ACC112 (cell line): Measurements from ENCODE around the gene GGA2.
A peak's percentile ranks its signal among the peaks of the same experiment; 100 is the strongest.
"Not testable (repeated sequence)": the region's sequence is repeated elsewhere in the genome, so short reads cannot be mapped to it uniquely, and the experiment has no call there.

Experiments
- H2AFZ ChIP-seq: fragments of 200-600 bp; sonication (generic); one replicate; pipeline ENCODE4 v1.6.0; 2017; ENCODE audit warnings: antibody characterized with exemption, low read length; ENCODE audit not compliant: unreplicated experiment
- H3K27ac ChIP-seq: fragments of 200-600 bp; sonication (generic); 2 replicates; pipeline ENCODE4 v1.5.1; 2014; ENCODE audit warnings: low read depth, mild to moderate bottlenecking, antibody characterized with exemption, low read length, moderate library complexity
- H3K27me3 ChIP-seq: fragments of 200-600 bp; sonication (generic); 2 replicates; pipeline ENCODE4 v1.6.1; 2014; ENCODE audit warnings: mild to moderate bottlenecking, antibody characterized with exemption, low read length, moderate library complexity, mixed read lengths; ENCODE audit not compliant: insufficient read depth
- H3K36me3 ChIP-seq: fragments of 200-600 bp; sonication (generic); 2 replicates; pipeline ENCODE4 v1.6.1; 2016; ENCODE audit warnings: mild to moderate bottlenecking, antibody characterized with exemption, low read length, moderate library complexity, mixed read lengths; ENCODE audit not compliant: insufficient read depth
- H3K4me1 ChIP-seq: fragments of 200-600 bp; sonication (generic); one replicate; pipeline ENCODE4 v1.6.1; 2016; ENCODE audit warnings: low read length, mixed read lengths; ENCODE audit not compliant: insufficient read depth, unreplicated experiment, control insufficient read depth
- H3K4me3 ChIP-seq: fragments of 200-600 bp; sonication (generic); 2 replicates; pipeline ENCODE4 v1.5.1; 2014; ENCODE audit warnings: mild to moderate bottlenecking, low read depth, low read length
- H3K79me2 ChIP-seq: fragments of 200-600 bp; sonication (generic); one replicate; pipeline ENCODE4 v1.6.0; 2016; ENCODE audit warnings: low read length; ENCODE audit not compliant: control insufficient read depth, unreplicated experiment, insufficient read depth

GGA2 gene

DNA sequence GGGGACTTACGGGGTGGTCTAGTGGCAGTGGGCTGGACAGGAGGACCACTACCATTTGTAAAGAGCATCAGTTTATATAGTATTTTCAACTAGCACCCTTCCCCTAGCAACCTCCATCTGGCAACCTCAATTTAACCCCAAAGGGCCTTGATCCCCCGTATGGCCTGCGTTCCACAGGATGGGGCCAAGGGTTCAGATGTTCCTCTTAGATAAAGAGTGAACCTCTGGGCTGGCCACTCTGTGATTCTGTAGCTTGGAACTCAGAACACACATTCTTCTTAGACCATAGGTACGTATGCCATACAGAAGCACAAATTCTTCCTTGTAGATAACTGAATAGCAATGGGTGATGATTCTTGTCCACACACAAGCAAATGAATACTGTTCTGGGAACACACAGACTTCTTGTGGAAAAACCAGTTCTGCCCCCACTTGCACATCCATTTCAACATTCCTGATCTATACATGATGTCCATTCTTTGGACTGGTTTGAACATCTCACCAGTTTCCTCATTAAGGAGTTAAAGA, 1.9 kb upstream of the GGA2 start:
- peaks cover 23% of the 10 kb centered on the region for H3K79me2 ChIP-seq
- 0 out of 2 replicates have a peak, but pooled peaks cover 3% of the 10 kb centered on the region for H3K36me3 ChIP-seq
- peaks cover 6% of the 10 kb centered on the region for H3K4me1 ChIP-seq
- H3K4me3 ChIP-seq = no peak overlapping the region
- no peak overlapping the region for H2AFZ ChIP-seq
- no peak overlapping the region for H3K27ac ChIP-seq
- H3K27me3 ChIP-seq = no peaks in the 10 kb centered on the region

DNA sequence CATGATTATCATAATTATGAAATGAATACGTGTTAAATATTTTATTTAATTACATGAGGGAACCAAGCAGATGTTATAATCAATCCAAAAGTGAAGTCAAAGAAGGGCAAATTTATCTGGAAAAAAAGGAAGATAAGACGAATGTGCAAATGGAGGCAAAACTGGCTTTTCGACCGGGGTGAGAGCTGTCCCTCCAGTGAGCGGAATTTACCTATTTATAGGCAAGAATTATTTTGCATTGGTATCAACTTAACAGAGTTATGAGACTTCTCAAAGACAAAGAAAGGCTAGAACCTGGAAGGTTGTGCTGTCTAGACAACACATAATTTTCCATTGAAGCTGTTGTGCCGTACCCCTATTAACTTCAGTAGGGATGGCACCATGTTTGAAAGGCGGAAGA, 1.4 kb upstream of the GGA2 start:
- Histone ChIP-seq H3K27me3 (no peaks in the 10 kb centered on the region), H3K4me1 (peaks cover 6% of the 10 kb centered on the region), H2AFZ (no peak overlapping the region), H3K79me2 (peaks cover 28% of the 10 kb centered on the region), H3K4me3 (no peak overlapping the region), H3K36me3 (0 out of 2 replicates have a peak, but pooled peaks cover 3% of the 10 kb centered on the region), H3K27ac (no peak overlapping the region)

DNA sequence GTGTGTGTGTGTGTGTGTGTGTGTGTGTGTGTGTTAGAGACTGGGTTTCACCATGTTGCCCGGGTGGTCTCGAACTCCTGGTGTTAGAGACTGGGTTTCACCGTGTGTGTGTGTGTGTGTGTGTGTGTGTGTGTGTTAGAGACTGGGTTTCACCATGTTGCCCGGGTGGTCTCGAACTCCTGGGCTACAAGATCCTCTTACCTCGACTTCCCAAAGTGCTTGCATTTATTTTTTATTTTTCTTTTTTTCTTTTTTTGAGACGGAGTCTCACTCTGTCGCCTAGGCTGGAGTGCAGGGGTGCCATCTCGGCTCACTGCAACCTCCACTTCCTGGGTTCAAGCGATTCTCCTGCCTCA, 599 bp upstream of the GGA2 start:
- Histone ChIP-seq H3K79me2 (peaks cover 35% of the 10 kb centered on the region), H2AFZ (peak overlapping the region; percentile 48), H3K4me3 (peak overlapping the region; percentile 81)
- H3K36me3 ChIP-seq, H3K27ac ChIP-seq, H3K4me1 ChIP-seq, H3K27me3 ChIP-seq: not testable (repeated sequence)

DNA sequence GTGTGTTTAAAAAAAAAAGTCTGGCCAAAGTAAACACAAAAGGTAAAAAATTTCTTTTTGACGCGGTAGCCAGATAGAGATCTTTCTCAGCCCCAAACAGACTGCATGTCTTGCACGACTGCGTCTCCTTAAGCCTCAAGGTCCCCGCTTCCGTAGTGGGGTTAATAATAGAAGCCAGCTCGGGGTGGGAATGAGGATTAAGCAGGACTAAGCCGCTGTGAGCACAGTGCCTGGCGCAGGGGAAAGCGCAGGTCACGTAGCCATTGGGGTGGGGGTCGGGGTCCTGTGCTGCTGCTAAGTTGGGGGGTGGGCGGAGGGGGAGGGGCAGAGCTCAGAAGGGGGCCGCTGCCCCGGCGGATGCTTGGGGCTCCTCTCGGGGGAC, 521 bp downstream of the GGA2 start:
- Histone ChIP-seq H3K79me2 (peaks cover 39% of the 10 kb centered on the region), H3K36me3 (0 out of 2 replicates have a peak, but pooled peaks cover 3% of the 10 kb centered on the region), H3K27ac (no peak overlapping the region), H3K4me3 (peak overlapping the region; percentile 81), H3K27me3 (no peaks in the 10 kb centered on the region), H2AFZ (no peak overlapping the region), H3K4me1 (peaks cover 17% of the 10 kb centered on the region)

DNA sequence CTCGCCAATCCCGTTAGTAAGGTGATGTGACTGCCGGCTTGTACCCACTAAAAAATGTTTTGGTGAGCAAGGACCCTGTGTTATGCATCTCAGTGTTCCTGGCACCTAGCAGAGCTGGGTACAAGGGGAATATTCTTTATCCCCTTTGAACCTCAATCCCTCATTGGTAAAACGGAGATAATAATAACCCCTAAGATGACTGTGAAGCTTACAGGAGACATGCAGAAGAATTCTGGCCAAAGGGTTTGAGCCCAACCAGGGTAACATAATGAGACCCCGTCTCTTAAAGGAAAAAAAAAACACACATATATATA, 896 bp downstream of the GGA2 start:
- H3K27ac ChIP-seq = no peak overlapping the region
- H3K36me3 ChIP-seq = no peaks in the 10 kb centered on the region
- no peak overlapping the region for H2AFZ ChIP-seq
- no peaks in the 10 kb centered on the region for H3K27me3 ChIP-seq
- peak overlapping the region; percentile 81 for H3K4me3 ChIP-seq
- H3K4me1 ChIP-seq = peaks cover 20% of the 10 kb centered on the region
- H3K79me2 ChIP-seq = peaks cover 41% of the 10 kb centered on the region

DNA sequence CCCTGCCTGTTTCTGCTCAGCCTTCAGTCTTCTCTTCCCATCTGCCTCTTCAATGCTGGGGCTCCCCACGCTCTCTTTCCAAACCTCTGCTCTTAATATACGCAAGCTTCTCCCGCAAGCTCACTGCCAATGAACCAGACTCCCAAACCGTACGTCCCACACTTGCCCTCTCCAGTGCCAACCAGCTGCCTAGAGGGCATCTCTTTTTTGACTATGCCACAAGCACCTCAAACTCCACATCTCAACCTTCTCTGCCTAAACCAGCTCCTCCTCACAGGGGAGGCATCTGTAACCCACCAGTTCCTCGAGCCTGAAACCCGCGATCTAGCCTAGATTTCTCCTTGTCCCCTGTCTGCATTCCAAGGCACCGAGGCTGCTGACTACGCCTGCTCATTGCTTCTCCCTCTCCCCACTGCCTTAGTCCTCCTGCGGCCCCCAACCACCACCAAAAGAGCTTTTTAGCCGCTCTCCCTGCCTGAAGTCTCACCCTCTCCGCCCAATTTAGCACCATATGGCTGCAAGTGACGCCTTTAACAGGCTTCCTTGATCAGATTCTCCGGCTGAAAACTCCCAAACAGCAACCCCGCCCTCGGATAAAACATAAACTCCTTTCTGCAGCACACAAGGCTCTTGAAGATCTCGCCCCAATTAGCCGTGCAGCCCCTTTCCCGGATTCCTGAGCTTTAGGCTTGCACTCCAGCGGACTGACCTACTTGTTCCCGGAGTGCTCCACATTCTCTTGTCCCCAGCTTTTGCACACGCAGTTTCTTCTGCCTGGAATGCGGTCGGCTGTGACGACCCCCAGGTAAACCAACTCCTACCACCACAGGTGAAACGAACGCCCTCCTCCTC, 1.5 kb downstream of the GGA2 start:
- Histone ChIP-seq H3K27me3 (no peaks in the 10 kb centered on the region), H3K79me2 (peaks cover 47% of the 10 kb centered on the region), H3K27ac (no peak overlapping the region), H2AFZ (no peak overlapping the region), H3K36me3 (no peaks in the 10 kb centered on the region), H3K4me1 (peaks cover 26% of the 10 kb centered on the region), H3K4me3 (peak overlapping the region; percentile 81)

DNA sequence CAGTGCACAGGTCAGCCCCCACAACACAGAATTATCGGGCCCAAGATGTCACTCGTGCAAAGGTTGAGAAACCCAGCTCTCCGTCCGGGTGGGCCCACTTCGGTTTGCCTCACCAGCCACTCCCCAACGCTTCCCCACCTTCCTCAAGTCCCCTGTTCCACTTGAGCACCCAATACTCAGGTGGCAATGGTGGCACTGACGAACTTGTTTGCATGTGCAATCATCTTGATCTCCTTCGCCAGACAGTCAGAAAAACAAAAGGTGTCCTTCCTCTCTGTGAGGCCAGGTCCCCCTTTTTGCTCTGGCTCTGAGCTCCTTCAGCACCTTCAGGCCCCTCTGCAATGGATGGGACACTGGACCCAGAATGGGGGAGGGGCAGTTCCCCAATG, 3.7 kb downstream of the GGA2 start:
- H3K36me3 ChIP-seq = no peaks in the 10 kb centered on the region
- no peak overlapping the region for H3K4me3 ChIP-seq
- H3K4me1 ChIP-seq = peaks cover 30% of the 10 kb centered on the region
- H3K79me2 ChIP-seq = peaks cover 66% of the 10 kb centered on the region
- H3K27me3 ChIP-seq = no peaks in the 10 kb centered on the region
- H2AFZ ChIP-seq = no peak overlapping the region
- no peak overlapping the region for H3K27ac ChIP-seq

DNA sequence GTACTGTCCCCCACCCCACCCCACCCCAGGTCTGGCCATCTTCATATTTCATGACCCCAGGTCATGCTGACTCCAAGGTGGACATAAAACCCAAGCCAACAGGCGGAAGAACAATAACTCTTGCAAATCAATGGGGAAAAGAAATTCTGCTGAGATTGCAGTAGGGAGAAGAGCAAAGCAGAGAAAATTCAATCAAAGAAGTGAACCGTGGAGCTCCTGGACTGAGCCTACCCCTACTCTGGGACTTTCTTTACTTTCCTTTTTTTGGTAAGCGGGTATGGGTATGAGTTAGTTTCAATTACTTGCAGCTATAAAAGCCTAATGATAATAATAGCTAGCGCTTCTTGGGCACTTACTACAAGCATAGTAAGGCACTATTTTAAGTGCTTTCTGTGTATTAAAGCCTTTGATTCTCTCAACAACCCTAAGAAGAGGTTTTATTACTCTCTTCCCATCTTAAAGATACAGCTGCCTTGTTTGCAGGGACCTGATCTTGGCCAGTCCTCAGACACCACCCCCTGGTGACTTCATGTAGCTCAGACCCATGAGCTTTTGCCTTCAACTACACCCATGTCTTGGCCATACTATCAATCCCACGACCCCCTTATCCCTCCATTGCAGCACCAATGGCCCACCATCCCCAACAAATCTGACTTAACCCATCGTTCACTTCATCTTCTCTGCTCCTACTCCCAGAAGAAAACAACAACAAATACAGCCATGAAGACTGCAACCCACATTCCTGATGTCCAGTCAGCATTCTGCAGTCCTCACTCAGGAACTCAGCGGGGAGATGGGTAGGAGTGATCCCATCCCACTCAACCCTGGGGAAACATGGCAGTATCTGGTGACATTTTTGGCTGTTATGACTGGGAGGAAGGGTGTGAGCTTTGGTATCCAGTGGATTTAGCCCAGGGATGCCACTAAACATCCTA, 4.4 kb downstream of the GGA2 start:
- Histone ChIP-seq H2AFZ (no peak overlapping the region), H3K36me3 (no peaks in the 10 kb centered on the region), H3K27me3 (no peaks in the 10 kb centered on the region), H3K4me3 (no peak overlapping the region), H3K79me2 (peaks cover 73% of the 10 kb centered on the region), H3K4me1 (peaks cover 30% of the 10 kb centered on the region), H3K27ac (no peak overlapping the region)

DNA sequence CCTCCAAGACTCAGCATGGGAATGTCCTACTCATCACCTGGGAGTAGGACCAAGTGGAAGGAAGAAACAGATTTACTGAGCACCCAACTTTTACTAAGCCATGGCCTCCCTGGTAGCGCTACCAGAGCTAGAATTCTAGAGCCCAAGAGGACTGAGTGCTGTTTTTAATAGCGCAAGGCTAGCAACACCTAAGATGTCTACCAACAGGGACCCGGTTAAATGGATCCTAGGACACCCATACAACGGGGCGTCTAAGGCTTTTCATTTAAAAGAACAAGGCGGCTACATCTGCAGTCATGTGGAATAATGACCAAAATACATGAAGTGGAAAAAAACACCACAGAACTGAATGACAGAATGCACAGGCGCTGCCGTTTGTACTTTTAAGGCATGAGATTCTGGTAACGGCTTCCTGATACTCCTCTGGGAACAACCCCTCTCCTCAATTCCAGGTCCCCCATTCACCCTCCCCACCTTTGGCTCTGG, 5.1 kb downstream of the GGA2 start:
- Histone ChIP-seq H3K79me2 (peaks cover 79% of the 10 kb centered on the region), H2AFZ (no peak overlapping the region), H3K36me3 (no peaks in the 10 kb centered on the region), H3K4me3 (no peak overlapping the region), H3K4me1 (peaks cover 30% of the 10 kb centered on the region), H3K27ac (peak overlapping the region; percentile 47; the same call in 1 of the 2 replicates), H3K27me3 (no peaks in the 10 kb centered on the region)

DNA sequence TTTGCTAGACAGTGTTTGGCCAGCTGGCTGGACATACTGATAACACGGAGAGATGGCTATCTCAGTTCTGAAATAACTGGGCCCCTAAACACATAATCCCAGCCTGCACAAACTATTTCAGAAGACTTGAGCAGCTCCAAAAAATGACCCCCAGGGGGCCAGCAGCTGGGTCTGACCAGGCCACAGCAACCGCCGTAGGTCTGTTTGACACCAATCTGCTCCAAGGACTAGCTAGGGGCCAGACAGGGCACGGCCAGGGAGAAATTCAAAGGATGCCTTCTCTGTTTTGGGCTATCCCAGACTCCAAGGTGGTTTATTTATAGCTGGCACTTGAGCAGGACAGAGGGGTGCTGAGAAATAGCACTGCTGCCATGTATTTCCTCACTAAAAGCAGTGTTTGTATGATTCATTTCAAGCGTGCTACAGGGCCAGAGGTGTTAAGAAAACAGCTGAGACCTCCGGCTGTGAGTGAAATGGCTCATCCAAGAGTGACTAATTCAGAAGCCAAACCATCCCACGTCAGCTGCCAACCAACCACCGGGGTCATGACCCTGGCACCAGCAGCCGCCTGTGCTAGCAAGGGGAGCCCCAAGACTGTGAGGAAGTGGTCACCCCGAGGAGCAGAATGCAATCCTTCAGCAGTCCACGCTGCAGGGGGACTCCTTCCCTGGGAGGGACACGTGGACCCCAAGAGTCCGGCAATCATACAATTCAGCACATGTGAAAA, 5.7 kb downstream of the GGA2 start:
- Histone ChIP-seq H3K4me3 (peak overlapping the region; percentile 36), H3K79me2 (peaks cover 83% of the 10 kb centered on the region), H3K27ac (peak overlapping the region; percentile 73), H3K27me3 (no peaks in the 10 kb centered on the region), H3K4me1 (peaks cover 30% of the 10 kb centered on the region), H3K36me3 (no peaks in the 10 kb centered on the region), H2AFZ (no peak overlapping the region)
